Stimulated activated CD4-positive, alpha-beta T cell treated with anti-CD3 and anti-CD28 coated beads, Interleukin-12 subunit alpha, Interleukin-12 subunit beta, amount 100 ng/mL, for 48 hours (primary cell): ENCODE measurements around the gene VEGFB.

ENCODE experiments used
- DNase-seq, 3 donors: peaks; one replicate each; pipeline ENCODE4 v3.0.0-alpha.2; 2020; ENCODE audit warnings: low read depth in 2 of 3, low spot score in 1 of 3

VEGFB gene

GRCh38 chr11:64276653-64277431 is 42.5 kb downstream of the VEGFB start:
- no peak for DNase-seq

- no peak for DNase-seq
Observed at GRCh38 chr11:64278576-64279190, 44.3 kb downstream of the VEGFB start.

DNA sequence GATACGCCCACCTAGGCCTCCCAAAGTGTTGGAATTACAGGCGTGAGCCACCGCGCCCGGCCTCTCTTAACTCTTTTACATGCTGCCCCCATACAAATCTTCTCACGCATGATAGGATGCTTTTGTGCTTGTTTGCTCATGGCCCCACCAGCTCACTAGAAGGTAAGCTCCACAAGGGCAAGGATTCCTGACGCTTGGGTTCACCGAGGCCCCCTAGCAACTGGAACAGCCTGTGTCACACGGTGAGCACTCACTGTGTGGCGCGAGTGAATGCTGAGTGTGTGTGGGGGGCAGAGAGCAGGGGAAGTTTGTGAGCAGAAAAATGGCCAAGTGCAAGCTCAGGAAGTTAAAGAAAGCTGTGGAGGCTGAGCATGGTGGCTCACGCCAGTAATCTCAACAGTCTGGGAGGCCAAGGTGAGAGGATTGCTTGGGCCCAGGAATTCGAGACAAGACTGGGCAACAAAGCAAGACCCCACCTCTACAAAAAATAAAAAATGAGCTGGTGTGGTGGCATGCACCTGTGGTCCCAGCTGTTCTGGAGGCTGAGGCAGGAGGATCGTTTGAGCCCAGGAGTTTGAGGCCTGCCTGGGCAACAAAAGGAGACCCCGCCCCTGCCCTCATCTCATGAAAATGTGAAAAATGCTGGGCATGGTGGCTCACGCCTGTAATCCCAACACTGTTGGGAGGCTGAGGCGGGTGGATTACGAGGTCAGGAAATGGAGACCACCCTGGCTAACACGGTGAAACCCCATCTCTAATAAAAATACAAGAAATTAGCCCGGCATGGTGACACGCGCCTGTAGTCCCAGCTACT is 47.8 kb downstream of the VEGFB start:
- DNase-seq, result no peak

DNA sequence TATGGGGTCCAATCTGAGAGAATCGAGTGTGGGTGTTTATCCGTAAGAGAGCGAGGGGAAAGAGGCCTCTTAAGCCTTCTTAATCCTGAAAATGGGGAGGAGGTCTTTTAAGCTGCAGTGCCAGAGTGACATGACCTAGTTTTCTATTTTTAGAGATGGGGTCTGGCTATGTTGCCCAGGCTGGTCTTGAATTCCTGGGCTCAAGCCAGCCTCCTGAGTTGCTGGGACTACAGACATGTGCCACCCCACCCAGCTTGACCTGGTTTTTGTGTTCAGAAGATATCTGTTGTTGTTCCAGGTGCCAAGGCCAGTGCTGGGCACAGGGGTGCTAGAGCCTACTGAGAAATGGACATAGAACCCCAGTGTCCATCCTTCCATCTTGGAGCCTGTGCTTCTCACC is 48.7 kb downstream of the VEGFB start:
- no peak for DNase-seq

- peak; percentile 89 to 92 (median 91) for DNase-seq
Observed at GRCh38 chr11:64284048-64284961, 49.9 kb downstream of the VEGFB start, which contains the start of gene BAD. BAD (minus strand) TSS chr11:64284665; CDS start chr11:64284368, 297 bp downstream.

GRCh38 chr11:64284962-64285884 is 50.8 kb downstream of the VEGFB start, which contains the start of gene GPR137:
GPR137 (plus strand) TSS chr11:64285848; CDS start chr11:64286525, 677 bp downstream.
- DNase-seq, result peak; percentile 73 to 95 (median 87)

DNA sequence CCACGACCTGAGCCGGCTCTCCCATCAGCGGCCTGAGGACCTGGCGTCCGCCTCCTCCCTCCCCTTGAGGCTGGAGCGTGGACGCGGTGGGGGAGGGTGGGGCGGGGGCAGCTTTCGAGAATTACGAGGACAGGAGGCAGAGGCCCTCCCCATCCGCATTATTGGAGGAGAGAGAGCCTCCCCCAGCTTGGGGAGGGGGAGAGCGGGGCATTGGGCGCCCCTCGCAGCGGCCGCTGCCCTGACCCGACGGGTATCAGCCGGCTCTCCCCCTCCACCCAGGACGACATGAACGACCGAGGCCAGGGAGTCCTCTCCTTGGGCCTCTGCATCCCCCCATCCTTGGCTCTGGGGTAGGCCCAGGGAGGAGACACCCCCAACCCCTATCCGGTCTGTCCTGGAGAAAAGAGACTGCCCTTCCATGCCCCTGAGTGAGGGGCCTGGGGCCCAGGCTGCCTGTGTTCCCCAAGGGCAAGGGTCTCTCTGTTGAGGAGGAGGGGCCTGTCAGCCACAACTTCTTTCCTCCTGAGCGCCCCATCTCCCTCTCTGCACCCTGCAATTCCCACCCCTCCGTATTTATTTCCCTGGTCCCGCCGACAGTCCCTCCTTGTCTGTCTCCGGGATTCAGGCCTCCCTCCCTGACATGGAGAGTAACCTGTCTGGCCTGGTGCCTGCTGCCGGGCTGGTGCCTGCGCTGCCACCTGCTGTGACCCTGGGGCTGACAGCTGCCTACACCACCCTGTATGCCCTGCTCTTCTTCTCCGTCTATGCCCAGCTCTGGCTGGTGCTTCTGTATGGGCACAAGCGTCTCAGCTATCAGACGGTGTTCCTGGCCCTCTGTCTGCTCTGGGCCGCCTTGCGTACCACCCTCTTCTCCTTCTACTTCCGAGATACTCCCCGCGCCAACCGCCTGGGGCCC is 51.8 kb downstream of the VEGFB start:
- no peak for DNase-seq

DNA sequence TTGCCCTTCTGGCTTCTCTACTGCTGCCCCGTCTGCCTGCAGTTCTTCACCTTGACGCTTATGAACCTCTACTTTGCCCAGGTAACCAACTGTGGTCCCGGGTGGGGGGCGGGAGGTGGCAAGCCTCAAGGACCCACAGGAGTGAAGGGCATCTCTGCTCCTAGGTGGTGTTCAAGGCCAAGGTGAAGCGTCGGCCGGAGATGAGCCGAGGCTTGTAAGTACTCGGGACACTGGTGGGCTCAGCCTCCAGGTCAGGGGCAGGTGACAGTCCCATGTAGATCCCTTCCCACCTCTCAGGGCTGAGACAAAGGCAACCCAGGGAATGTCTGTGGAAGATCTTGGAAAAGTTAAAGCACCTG is 52.4 kb downstream of the VEGFB start:
- no peak for DNase-seq

- DNase-seq, result no peak
Observed at GRCh38 chr11:64287676-64288352, 53.4 kb downstream of the VEGFB start.

DNA sequence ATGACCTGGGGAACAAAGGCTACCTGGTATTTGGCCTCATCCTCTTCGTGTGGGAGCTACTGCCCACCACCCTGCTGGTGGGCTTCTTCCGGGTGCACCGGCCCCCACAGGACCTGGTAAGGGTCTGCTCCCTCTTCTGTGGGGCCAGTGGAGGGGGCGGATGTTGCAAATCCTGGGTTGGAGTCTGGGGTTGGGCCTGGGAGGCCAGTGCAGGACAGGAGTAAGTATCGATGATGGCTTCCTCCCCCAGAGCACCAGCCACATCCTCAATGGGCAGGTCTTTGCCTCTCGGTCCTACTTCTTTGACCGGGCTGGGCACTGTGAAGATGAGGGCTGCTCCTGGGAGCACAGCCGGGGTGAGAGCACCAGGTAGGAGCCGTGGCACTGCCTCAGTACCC is 54.0 kb downstream of the VEGFB start:
- no peak for DNase-seq
